AG10803 (cell line): ENCODE data around the gene REEP3.

Experiments used
- DNase-seq: peaks from one replicate; pipeline ENCODE4 v3.0.0; 2010; ENCODE audit warnings: low read depth
- H3K4me3 ChIP-seq: 2 replicates; pipeline ENCODE4 v1.5.1; 2011; ENCODE audit warnings: mild to moderate bottlenecking, low read length, control low read depth
- CTCF ChIP-seq: conservative IDR thresholded peaks from 2 replicates; pipeline ENCODE4 v1.5.1; 2011; ENCODE audit warnings: mild to moderate bottlenecking, low read length, control low read depth, inconsistent platforms

REEP3 gene

GRCh38 chr10:63665670-63666134 is 144.5 kb downstream of the REEP3 start:
- no peak for TF ChIP-seq CTCF
- H3K4me3 ChIP-seq = no peak overlapping the region
- DNase-seq = peak; percentile 13

DNA sequence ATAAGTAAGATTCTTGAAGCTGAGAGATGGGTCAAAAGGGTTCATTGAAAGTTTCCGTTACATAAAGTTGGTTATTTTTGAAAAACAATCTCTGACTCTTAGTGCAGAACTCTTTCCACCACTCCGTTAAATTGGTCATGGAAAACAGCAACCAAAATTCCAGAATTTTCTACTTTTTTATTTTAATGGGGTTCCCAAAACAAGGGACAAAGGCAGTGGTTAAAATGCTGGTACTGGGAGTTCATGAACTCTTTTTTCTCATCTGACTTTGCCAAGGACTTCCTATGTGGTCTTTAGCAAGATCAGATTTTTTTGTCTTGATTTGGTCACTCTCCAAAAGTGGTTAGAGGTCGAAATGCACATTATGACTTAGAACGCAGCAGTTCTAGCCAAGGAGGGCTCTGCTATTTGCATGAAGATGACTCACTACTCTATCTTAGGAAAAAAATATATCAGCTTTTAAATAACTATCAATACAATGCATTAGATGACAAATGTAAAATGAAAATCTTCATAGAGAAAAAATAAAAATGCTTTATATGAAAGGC is 145.7 kb downstream of the REEP3 start:
- DNase-seq = peak; percentile 97
- no peak for TF ChIP-seq CTCF
- H3K4me3 ChIP-seq = no peak overlapping the region

DNA sequence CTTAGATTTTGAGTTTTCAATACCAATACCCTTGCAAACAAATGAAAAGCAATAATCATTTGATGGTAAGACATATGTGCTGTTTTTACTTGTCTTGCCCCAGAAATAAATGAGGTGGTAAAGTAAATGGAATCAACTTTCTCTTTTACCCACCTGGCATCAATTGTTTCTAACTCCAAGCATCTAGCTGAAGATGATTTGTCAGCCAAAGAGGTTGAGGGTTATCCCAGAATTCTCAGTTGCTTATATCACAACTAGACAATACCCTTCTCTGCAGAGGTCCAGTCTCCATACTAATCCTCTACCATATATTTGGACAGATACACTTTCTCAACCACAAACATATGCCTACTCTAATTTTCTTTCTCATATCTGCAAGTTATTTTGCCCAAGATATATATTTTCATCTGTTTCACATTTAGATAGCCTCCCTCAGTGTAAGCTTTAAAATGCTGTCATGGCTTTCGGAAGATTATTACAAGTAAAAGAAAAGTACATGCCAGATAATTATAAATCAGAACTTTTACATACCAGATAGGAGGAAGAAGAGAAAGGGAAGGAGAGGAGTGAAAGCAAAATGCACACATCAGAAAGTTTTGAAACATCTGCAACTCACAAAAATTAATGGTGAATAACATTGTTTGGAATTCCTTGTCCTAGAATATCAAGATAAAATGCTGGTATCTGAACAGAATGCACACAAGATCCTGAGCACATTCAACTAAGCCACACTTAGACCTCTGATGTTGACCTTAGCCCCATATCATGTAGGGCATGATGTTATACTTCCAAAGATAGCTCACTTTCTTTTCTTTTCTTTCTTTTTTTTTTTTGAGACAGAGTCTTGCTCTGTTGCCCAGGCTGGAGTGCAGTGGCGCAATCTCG is 146.6 kb downstream of the REEP3 start:
- no peak for TF ChIP-seq CTCF
- peak; percentile 27 for DNase-seq
- no peak overlapping the region for H3K4me3 ChIP-seq

- peak; percentile 45 for DNase-seq
- no peak overlapping the region for H3K4me3 ChIP-seq
- no peak for TF ChIP-seq CTCF
These were observed 149.2 kb downstream of the REEP3 start for GRCh38 chr10:63670291-63670898.

- H3K4me3 ChIP-seq = no peak overlapping the region
- no peak for TF ChIP-seq CTCF
- DNase-seq = peak; percentile 90
These were observed 150.2 kb downstream of the REEP3 start for GRCh38 chr10:63671317-63671937.

- no peak for TF ChIP-seq CTCF
- H3K4me3 ChIP-seq = no peak overlapping the region
- DNase-seq = no peak
These were observed 151.3 kb downstream of the REEP3 start for GRCh38 chr10:63672491-63672890.
